Stimulated activated naive B cell treated with anti-CD40 and anti-IgM and Interleukin-4, amounts not matched to agents 10 μg/mL and 1 μg/mL and 100 μg/mL, for 72 hours (primary cell): ENCODE data around the gene KRTAP10-11.
"Not testable (repeated sequence)": the region's sequence is repeated elsewhere in the genome, so short reads cannot be mapped to it uniquely, and the experiment has no call there.

Experiments used
- ATAC-seq, 2 donors: fragments of 150-1000 bp; cut with Tn5 transposase; replicated peaks; 2 replicates each; pipeline ENCODE4 v1.10.0; 2021; ENCODE audit warnings: moderate library complexity in 1 of 2
- DNase-seq: peaks from one replicate; pipeline ENCODE4 v3.0.0; 2021
- H3K27ac Mint-ChIP-seq: one replicate; pipeline ENCODE4 v1.8.0; 2022; ENCODE audit warnings: mild to moderate bottlenecking, mixed read lengths
- H3K27me3 Mint-ChIP-seq, 2 donors: one replicate each; pipeline ENCODE4 v1.8.0; 2022; ENCODE audit warnings: mixed read lengths in 2 of 2
- H3K36me3 Mint-ChIP-seq, 2 donors: one replicate each; pipeline ENCODE4 v1.8.0; 2022; ENCODE audit warnings: mixed read lengths in 2 of 2, mild to moderate bottlenecking in 1 of 2
- H3K4me1 Mint-ChIP-seq, 2 donors: one replicate each; pipeline ENCODE4 v1.8.0; 2022; ENCODE audit warnings: mixed read lengths in 2 of 2, mild to moderate bottlenecking in 1 of 2
- H3K4me3 Mint-ChIP-seq, 2 donors: one replicate each; pipeline ENCODE4 v1.8.0; 2022; ENCODE audit warnings: mild to moderate bottlenecking in 2 of 2, mixed read lengths in 2 of 2, moderate library complexity in 1 of 2
- H3K9me3 Mint-ChIP-seq, 2 donors: one replicate each; pipeline ENCODE4 v1.8.0; 2022; ENCODE audit warnings: mixed read lengths in 2 of 2, mild to moderate bottlenecking in 1 of 2

KRTAP10-11 gene

DNA sequence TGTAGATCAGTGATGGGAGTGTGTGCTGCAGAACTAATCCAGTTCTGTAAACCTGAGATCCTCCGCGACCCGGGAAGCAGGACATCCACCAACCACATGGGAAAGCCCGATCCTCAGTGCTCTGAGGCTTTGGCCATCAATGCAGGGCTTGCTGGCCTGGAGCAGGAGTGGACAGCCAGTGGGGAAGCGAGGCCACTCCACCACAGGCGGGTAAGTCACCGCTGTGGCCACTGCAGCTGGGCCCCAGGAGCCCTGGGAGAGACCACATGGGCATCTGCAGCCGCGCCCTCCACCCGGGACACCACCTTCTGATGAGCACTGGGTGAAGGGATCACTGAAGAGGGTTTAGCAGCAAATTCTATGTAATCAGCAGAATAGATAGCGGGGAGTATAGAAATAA lies 34.9 kb downstream of the KRTAP10-11 start:
- Mint-ChIP-seq H3K27ac (no peak overlapping the region), H3K9me3 (no peaks in the 10 kb centered on the region), H3K36me3 (no peaks in the 10 kb centered on the region), H3K4me3 (no peak overlapping the region), H3K27me3 (peaks cover 57 to 64% of the 10 kb centered on the region in 2 donors), H3K4me1 (no peaks in the 10 kb centered on the region)
- ATAC-seq (no peak), DNase-seq (no peak)

DNA sequence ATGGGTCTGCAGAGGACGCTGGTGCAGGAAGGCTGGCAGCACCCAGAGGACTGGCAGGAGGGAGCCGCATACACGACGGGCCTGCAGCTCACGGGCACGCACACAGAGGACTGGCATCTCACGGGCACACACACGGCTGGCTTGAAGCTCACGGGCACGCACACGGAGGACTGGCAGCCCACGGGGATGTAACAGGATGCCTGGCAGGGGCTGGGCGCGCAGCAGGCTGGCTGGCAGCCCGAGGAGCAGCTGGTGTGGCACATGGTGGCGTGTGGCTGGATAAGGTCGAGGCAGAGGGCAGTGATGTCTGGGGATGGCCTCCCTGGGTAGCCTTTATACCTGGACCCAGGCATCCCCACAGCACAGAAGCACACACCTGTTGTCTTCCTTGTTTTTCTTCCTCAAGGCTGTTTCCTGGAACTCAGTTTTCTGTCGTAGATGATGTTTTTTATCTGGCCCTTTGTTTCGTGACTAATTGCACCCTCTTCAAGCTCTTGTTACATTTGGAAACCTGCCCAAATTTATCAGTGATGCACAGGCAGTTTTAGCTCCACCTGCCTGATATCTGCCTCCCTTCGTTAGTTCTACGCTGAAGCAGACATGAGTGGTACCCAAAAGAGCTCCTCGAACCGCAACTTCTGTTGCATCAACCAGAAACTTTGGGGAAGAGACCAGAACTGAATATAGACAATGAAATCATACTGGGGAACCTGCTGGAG lies 35.8 kb downstream of the KRTAP10-11 start, which contains the start of gene KRTAP12-1:
KRTAP12-1 (minus strand) TSS at position 303 of the 719 bp plus-strand sequence; CDS start at position 263, 40 bp downstream.
- no peaks in the 10 kb centered on the region for H3K9me3 Mint-ChIP-seq
- H3K27me3 Mint-ChIP-seq: peaks cover 59 to 67% of the 10 kb centered on the region in 2 donors
- no peaks in the 10 kb centered on the region for H3K36me3 Mint-ChIP-seq
- no peak for DNase-seq
- peaks cover 0 to 2% of the 10 kb centered on the region in 2 donors for H3K4me1 Mint-ChIP-seq
- no peak within 1 kb of the TSS for H3K27ac Mint-ChIP-seq
- no peak within 1 kb of the TSS for H3K4me3 Mint-ChIP-seq
- ATAC-seq: no peak

DNA sequence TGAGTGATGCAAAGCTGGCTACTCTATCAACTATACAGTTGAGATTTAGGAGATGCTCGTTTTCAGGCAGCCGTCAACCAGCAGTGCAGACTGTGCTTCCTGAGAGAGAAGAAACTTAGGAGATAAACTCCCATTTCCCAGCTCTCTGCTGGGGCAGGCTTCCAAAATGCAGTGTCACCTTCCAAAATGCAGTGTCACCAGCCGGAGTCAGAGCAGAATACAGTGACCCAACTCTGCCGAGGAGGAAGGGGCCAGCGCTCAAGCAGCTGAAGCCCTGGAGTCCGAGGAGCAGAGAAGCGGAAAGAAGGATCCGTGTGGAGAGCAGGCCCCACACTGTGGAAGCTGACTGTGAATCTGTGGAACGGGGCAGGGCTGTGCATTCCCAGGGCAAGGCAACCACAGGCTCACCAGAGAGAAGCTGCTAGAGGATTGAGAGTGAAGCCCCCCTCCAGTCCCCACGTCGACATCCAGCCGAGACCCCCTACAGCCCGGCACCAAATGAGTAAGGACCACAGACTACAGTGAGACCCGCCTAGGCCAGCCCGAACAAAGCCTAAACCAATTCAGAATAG lies 36.5 kb downstream of the KRTAP10-11 start:
- H3K4me3 Mint-ChIP-seq: no peak overlapping the region
- ATAC-seq (no peak), DNase-seq (no peak)
- no peaks in the 10 kb centered on the region for H3K9me3 Mint-ChIP-seq
- peaks cover 60 to 67% of the 10 kb centered on the region in 2 donors for H3K27me3 Mint-ChIP-seq
- H3K36me3 Mint-ChIP-seq: no peaks in the 10 kb centered on the region
- no peak overlapping the region for H3K27ac Mint-ChIP-seq
- peaks cover 0 to 2% of the 10 kb centered on the region in 2 donors for H3K4me1 Mint-ChIP-seq

DNA sequence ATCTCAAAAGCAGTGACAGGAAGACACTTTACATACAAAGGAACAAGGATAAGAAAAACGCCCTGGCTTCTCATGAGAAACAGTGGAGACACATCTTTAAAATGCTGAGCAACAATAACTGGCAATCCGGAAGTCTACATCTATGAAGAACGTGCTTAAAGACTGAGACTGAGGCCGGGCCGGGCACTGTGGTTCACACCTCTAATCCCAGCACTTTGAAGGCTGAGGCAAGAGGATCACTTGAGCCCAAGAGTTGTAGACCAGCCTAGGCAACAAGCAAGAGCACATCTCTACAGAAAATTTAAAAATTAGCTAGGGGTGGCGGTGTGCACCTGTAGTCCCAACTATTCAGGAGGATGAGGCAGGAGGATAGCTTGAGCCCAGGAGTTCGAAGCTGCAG lies 37.9 kb downstream of the KRTAP10-11 start:
- no peak for DNase-seq
- Mint-ChIP-seq H3K9me3 (no peaks in the 10 kb centered on the region), H3K27me3 (peaks cover 69 to 80% of the 10 kb centered on the region in 2 donors), H3K4me1 (peaks cover 0 to 2% of the 10 kb centered on the region in 2 donors), H3K36me3 (no peaks in the 10 kb centered on the region), H3K4me3 (no peak overlapping the region), H3K27ac (no peak overlapping the region)
- ATAC-seq: no peak

DNA sequence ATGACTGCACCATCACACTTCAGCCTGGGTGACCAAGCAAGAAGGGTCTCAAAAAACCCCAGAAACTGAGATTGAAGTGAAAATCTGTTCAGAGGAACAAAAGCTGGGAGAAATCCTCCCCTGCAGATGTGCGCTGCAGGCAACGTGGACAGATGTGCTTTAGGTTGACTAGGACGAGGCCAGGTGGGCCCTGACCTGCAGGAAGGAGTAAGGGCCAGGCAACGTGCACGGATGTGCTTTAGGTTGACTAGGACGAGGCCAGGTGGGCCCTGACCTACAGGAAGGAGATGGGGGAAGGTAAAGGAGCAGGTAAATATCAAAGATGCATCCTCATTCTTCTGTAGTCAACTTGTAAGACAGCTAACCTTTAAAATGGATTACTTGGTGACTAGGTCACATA lies 38.3 kb downstream of the KRTAP10-11 start:
- Mint-ChIP-seq H3K27ac (no peak overlapping the region), H3K27me3 (peaks cover 69 to 80% of the 10 kb centered on the region in 2 donors), H3K4me3 (no peak overlapping the region), H3K4me1 (peaks cover 0 to 2% of the 10 kb centered on the region in 2 donors), H3K9me3 (no peaks in the 10 kb centered on the region), H3K36me3 (no peaks in the 10 kb centered on the region)
- ATAC-seq (no peak), DNase-seq (no peak)

DNA sequence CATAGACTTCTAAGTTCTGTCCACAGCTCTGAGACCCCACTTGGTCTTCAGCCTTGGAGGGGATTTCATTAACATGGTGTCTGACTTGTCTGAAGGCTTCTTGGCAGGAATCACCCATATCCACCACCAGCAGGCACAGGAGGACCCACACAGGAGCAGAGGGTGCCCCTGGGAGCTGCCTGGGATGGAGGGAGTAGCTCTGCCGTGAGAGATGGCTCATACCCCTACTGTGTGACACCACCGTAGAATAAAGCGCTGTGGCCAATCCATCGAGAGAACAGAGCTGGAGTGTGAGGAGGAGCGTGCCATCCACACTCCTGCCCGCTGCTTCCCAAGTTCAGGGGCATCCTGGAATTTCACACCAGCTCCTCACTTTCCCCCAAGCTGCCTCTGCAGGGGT lies 38.8 kb downstream of the KRTAP10-11 start:
- peaks cover 67 to 77% of the 10 kb centered on the region in 2 donors for H3K27me3 Mint-ChIP-seq
- H3K9me3 Mint-ChIP-seq, ATAC-seq, H3K36me3 Mint-ChIP-seq, DNase-seq, H3K4me3 Mint-ChIP-seq, H3K27ac Mint-ChIP-seq, H3K4me1 Mint-ChIP-seq: not testable (repeated sequence)

DNA sequence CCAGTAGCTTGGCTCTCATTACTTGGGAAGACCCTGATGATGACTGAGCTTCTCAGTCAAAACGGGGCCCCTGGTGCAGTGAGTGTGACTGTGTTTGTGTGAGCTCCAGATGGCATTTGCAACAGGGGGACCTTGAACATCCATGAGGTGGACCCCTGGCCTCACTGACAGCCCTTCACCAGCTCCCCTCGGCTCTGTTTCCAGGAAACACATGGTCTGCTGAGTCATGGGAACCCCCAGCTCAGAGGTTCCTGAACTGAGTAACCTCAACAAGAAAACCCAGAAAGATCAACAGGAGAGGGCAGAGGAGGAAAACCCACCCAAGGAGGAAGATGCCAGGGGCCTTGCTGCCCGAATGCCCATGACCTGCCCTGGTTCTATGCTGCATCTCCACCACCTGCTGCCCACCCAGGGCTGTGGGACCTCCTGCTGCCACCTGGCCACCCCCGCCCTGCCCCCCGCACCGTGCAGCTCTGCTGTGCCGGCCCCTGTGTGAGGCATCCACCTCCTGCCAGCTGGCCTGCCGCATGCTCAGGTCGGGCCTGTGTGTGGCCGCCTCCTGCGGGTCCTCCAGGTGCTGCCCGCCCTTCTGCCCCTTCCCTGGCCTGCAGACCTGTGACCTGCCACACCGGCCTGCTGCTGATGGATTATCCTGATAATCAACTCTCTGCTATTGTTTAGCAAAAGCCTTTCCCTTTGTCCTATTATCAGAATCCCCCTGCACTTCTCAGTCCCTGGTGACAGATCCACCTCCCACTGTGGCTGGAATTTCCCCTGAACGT lies 40.0 kb downstream of the KRTAP10-11 start:
- peaks cover 65% of the 10 kb centered on the region in 2 donors for H3K27me3 Mint-ChIP-seq
- H3K4me1 Mint-ChIP-seq: peaks cover 0 to 2% of the 10 kb centered on the region in 2 donors
- DNase-seq (no peak), ATAC-seq (no peak)
- no peaks in the 10 kb centered on the region for H3K36me3 Mint-ChIP-seq
- H3K4me3 Mint-ChIP-seq: no peak overlapping the region
- H3K27ac Mint-ChIP-seq: no peak overlapping the region
- no peaks in the 10 kb centered on the region for H3K9me3 Mint-ChIP-seq

DNA sequence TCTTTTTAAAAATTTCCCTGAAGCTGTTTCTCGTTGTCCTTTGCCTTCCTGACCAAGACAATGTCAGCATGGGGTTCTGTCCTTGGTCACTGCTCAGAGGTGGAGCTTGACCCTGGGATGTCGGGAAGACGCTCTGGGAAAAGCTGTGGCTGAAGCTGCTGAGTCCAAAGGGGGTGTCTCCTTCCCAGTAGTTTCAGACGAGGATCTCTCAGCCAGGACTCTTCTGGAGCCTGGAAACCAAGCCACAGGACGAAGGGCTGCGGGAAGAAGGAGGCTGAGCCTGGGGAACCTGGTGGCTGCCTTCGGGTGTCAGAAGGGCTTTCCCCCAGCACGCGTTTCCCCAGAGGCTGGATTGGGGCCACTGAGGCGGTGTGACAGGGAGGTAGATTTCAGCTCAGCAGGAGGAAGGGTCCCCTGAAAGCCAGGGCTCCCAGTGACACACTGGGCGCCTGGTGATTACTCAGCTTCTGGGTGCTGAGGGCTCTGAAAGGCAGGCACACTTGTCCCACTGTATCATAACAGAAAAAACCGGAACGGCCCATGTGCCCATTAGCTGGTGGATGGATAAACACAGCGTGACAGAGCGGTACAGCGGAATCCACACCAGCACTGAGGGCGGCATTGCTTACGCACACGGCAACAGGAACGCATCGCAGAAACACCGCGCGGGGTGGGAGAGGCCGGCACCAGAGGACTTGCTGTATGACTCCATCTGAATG lies 40.8 kb downstream of the KRTAP10-11 start:
- ATAC-seq (no peak), DNase-seq (no peak)
- peaks cover 0 to 2% of the 10 kb centered on the region in 2 donors for H3K4me1 Mint-ChIP-seq
- H3K27me3 Mint-ChIP-seq: peaks cover 58% of the 10 kb centered on the region in 2 donors
- no peaks in the 10 kb centered on the region for H3K9me3 Mint-ChIP-seq
- H3K27ac Mint-ChIP-seq: no peak overlapping the region
- H3K4me3 Mint-ChIP-seq: no peak overlapping the region
- no peaks in the 10 kb centered on the region for H3K36me3 Mint-ChIP-seq

DNA sequence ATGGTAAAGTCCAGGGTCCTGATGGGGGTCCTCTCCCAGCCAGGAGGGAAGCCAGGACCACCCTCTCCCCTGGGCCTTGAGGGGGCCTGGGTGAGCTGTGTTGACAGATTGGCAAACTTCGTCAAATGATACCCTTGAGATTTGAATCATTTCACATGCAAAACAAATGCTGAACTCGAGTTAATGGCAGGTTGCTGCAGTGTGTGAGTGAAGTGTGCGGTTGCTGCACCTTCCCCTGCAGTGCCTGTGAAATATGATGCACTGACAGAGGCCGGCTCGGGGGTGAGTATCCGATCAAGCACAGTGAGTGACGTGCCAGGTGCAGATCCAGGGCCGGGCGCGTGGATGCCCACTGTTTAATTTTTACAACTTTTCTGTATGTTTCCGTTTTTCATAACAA lies 41.5 kb downstream of the KRTAP10-11 start:
- Mint-ChIP-seq H3K27ac (no peak overlapping the region), H3K27me3 (peaks cover 52% of the 10 kb centered on the region in 2 donors)
- no peak for ATAC-seq

DNA sequence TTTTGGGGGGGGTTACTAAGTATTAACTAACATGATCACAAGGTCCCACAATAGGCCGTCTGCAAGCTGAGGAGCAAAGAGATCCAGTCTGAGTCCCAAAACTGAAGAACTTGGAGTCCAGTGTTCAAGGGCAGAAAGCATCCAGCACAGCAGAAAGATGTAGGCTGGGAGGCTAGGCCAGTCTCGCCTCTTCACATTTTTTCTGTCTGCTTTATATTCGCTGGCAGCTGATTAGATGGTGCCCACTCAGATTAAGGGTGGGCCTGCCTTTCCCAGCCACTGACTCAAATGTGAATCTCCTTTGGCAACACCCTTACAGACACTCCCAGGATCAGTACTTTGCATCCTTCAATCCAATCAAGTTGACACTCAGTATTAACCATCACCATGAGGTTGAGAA lies 43.5 kb downstream of the KRTAP10-11 start:
- H3K4me1 Mint-ChIP-seq, H3K36me3 Mint-ChIP-seq, H3K9me3 Mint-ChIP-seq, H3K27ac Mint-ChIP-seq, DNase-seq, ATAC-seq, H3K4me3 Mint-ChIP-seq: not testable (repeated sequence)
- peaks cover 36 to 43% of the 10 kb centered on the region in 2 donors for H3K27me3 Mint-ChIP-seq

More for the DNA sequence above, 41.5 kb downstream of the KRTAP10-11 start:
- no peak for DNase-seq
- Mint-ChIP-seq H3K36me3 (no peaks in the 10 kb centered on the region), H3K4me3 (no peak overlapping the region), H3K9me3 (peaks cover 0 to 4% of the 10 kb centered on the region in 2 donors), H3K4me1 (peaks cover 0 to 2% of the 10 kb centered on the region in 2 donors)

DNA sequence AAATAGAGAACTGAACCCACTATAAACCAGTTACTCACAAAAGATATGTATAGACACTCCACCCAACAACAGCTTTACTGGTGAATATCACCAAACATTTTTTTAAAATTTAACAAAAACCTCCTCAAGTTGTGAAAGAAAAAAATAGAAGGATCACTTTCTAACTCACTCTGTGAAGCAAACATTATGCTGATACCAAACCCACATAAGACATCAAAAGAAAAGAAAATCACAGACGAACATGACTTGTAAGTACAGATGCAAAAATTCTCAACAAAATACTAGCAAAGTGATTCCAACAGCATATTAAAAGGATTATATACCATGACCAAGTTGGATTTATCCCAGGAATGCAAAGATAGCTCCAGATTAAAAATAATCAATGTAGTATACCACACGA lies 45.5 kb downstream of the KRTAP10-11 start:
- Mint-ChIP-seq H3K27ac (no peak overlapping the region), H3K4me1 (no peaks in the 10 kb centered on the region), H3K27me3 (peaks cover 39 to 42% of the 10 kb centered on the region in 2 donors)

DNA sequence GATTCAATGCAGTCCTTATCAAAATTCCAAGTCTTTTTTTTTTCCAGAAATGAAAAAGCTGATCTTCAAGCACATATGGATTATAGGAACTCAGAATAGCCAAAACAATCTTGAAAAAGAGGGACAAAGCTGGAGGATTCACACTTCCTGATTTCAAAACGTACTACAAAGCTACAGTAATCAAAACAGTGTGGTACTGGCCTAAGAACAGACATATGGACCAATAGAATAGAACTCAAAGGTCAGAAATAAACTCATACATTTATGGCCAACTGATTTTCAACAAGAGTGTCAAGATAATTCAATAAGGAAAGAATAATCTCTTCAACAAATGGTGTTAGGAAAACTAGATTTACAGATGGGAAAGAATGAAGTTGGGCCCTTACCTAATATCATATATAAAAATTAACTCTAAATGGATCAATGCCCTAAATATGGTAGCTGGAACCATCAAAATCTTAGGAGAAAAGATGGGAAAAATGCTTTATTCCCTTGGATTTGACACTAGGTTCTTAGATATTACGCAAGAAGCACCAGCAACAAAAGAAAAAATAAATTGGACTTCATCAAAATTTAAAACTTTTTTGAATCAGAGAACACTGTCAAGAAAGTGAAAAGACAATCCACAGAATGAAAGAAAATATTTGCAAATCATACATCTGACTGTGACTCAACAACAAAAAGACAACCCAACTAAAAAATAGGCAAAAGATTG lies 46.7 kb downstream of the KRTAP10-11 start:
- no peaks in the 10 kb centered on the region for H3K4me1 Mint-ChIP-seq
- no peak overlapping the region for H3K27ac Mint-ChIP-seq
- H3K36me3 Mint-ChIP-seq: no peaks in the 10 kb centered on the region
- peaks cover 39 to 42% of the 10 kb centered on the region in 2 donors for H3K27me3 Mint-ChIP-seq
- ATAC-seq: no peak
- no peak for DNase-seq
- H3K9me3 Mint-ChIP-seq: peaks cover 7 to 10% of the 10 kb centered on the region in 2 donors
- H3K4me3 Mint-ChIP-seq: no peak overlapping the region

More for the DNA sequence above, 45.5 kb downstream of the KRTAP10-11 start:
- Mint-ChIP-seq H3K4me3 (no peak overlapping the region), H3K36me3 (no peaks in the 10 kb centered on the region), H3K9me3 (peaks cover 7 to 10% of the 10 kb centered on the region in 2 donors)
- no peak for DNase-seq
- ATAC-seq: no peak

DNA sequence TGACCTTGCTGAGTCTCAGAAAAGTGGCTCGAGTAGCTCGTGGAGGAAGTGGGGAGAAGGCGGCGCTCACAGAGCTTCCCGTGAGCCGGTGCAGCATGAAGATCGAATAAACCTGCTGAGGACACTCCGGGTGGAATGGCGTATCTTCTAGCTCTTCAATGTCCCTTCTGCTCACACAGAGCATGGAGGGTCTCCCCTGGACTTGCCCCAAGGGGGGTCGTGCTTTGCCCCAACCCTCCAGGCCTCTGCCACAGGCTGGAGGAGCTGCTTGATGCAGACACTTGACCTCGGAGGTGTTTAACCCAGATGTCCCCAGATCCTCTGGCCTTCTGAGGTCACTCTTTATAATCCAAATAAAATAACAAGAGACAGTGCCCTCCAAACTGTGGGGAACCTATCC lies 48.6 kb downstream of the KRTAP10-11 start:
- peaks cover 47% of the 10 kb centered on the region in 2 donors for H3K27me3 Mint-ChIP-seq
- H3K4me1 Mint-ChIP-seq: no peaks in the 10 kb centered on the region
- H3K27ac Mint-ChIP-seq: no peak overlapping the region
- no peaks in the 10 kb centered on the region for H3K36me3 Mint-ChIP-seq
- no peak for DNase-seq
- H3K9me3 Mint-ChIP-seq: peaks cover 7 to 10% of the 10 kb centered on the region in 2 donors
- ATAC-seq: no peak
- no peak overlapping the region for H3K4me3 Mint-ChIP-seq
